Stomach (tissue), 9 donors: ENCODE results near the gene DMP1. TPM values are rescaled to one million over a fixed set of nuclear protein-coding genes. Genes with fewer than 3 reads are reported as not detected.
"Not testable (repeated sequence)": the region's sequence is repeated elsewhere in the genome, so short reads cannot be mapped to it uniquely, and the experiment has no call there.

Source experiments
- DNase-seq, 2 donors: peaks; one replicate each; pipeline versions ENCODE4 v3.0.0 to v3.0.0-alpha.2; 2013 to 2019
- H3K27ac ChIP-seq, 5 donors: fragments of 200-600 bp in 4 of 5; sonication (generic) in 4 of 5; one replicate each; pipeline ENCODE4 v1.5.1; 2013 to 2019; ENCODE audit warnings: mild to moderate bottlenecking in 1 of 5, moderate library complexity in 1 of 5
- H3K27me3 ChIP-seq, 3 donors: fragments of 200-600 bp; sonication (generic); one replicate each; pipeline ENCODE4 v1.5.1; 2017 to 2019; ENCODE audit warnings: mixed run types in 1 of 3
- H3K36me3 ChIP-seq, 4 donors: fragments of 200-600 bp; sonication (generic); 1 replicate in 3 of 4; 2 replicates in 1 of 4; pipeline ENCODE4 v1.5.1; 2016 to 2019
- H3K4me1 ChIP-seq, 4 donors: fragments of 200-600 bp; sonication (generic); one replicate each; pipeline ENCODE4 v1.5.1; 2016 to 2019
- H3K4me3 ChIP-seq, 4 donors: fragments of 200-600 bp; sonication (generic) in 3 of 4; one replicate each; pipeline ENCODE4 v1.5.1; 2016 to 2019; ENCODE audit warnings: mild to moderate bottlenecking in 1 of 4
- H3K9me3 ChIP-seq, 4 donors: fragments of 200-600 bp; sonication (generic); one replicate each; pipeline ENCODE4 v1.5.1; 2016 to 2019
- CTCF ChIP-seq, 7 experiments: fragments of 450-650 bp in 4 of 7; fragments of 200-600 bp in 3 of 7; sonication (generic) in 3 of 7; IDR thresholded peaks; one replicate each; pipeline ENCODE4 v1.5.1; 2016 to 2019; ENCODE audit warnings: antibody characterized with exemption in 7 of 7, control low read depth in 2 of 7, mild to moderate bottlenecking in 1 of 7
- EP300 ChIP-seq: sonication (generic); formaldehyde crosslinking; IDR thresholded peaks from one replicate; pipeline ENCODE4 v1.6.1; 2017; ENCODE audit warnings: antibody characterized with exemption
- POLR2A ChIP-seq, 4 donors: fragments of 450-650 bp; IDR thresholded peaks; one replicate each; pipeline ENCODE4 v1.6.1; 2016; ENCODE audit warnings: antibody characterized with exemption in 4 of 4, control low read depth in 2 of 4, mild to moderate bottlenecking in 1 of 4, moderate library complexity in 1 of 4
- POLR2AphosphoS5 ChIP-seq, 3 donors: sonication (generic); formaldehyde crosslinking; IDR thresholded peaks; one replicate each; pipeline ENCODE4 v1.6.1; 2016; ENCODE audit warnings: antibody characterized with exemption in 3 of 3
- WGBS, 5 donors: extraction: QIAGEN DNeasy Blood & Tissue Kit in 3 of 5; methylation state at CpG; one replicate each; pipeline versions ENCODE4 v1.1.5 to v1.1.7; 2013 to 2018; 5-methylcytosine and 5-hydroxymethylcytosine counted together
- intact Hi-C: fragments of 100-400 bp; cut with DNase I; formaldehyde crosslinking; loops from one replicate; pipeline ENCODE4 v1.15.1; 2023; ENCODE audit warnings: low total_unique reads
- polyA plus RNA-seq, 3 donors: library from polyadenylated mRNA; stranded (reverse); fragments of 200-250 nt; gene quantifications; one replicate each; pipeline ENCODE4 v1.2.3, GENCODE V29; 2013
- total RNA-seq, 5 donors: library from RNA; depleted of rRNA; stranded (reverse); fragments of >200 nt; gene quantifications; one replicate each; pipeline versions ENCODE4 v1.1.0 to v1.2.3, GENCODE V29; 2014 to 2016
- donor health status: healthy with polysubstance abuse.
- donor health status: Bipolar disorder and iron deficiency.
- donor health status: healthy.

Gene DMP1
- total and polyA plus RNA-seq, 8 donors, result not detected

DNA sequence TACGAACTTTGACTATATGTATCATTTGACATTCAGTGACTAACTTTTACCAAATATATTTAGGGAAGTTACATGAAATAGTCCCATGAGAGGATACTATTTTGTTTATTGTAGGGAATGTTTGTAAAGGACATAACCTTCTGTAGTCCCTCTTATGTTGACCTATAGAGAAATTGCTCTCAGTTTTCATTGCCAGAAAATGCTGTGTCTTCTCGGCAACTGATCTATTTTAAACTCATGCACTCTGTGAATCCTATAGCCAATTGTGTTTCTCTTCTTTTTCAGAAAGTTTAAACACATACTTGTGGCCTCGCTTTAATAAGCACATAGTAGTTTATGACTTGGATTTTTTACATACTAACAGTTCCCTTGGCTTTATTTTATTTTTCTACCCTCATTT, 38.2 kb downstream of the DMP1 start:
- DNase-seq, result no peak
- 58 to 85% (median 79%) methylated on average over 3 of the region's 3 CpGs for WGBS, 5 donors
- Histone ChIP-seq H3K4me3 (no peak overlapping the region), H3K4me1 (no peaks in the 10 kb centered on the region), H3K27me3 (no peaks in the 10 kb centered on the region), H3K27ac (no peak overlapping the region), H3K36me3 (no peaks in the 10 kb centered on the region), H3K9me3 (peaks cover 8 to 28% (median 25%) of the 10 kb centered on the region in 4 donors)
- TF ChIP-seq EP300 (no peak), POLR2A (IDR thresholded peaks at IDR 0.05) (no peak), CTCF (IDR thresholded peaks at IDR 0.05) (no peak), POLR2AphosphoS5 (IDR thresholded peaks at IDR 0.05) (no peak)
- intact Hi-C loops, result loop anchor here (10.0 kb wide), 1 partner anchor 146 kb away; the partner anchor contains the start of gene MEPE

- H3K4me3 ChIP-seq, H3K4me1 ChIP-seq, H3K36me3 ChIP-seq, H3K27me3 ChIP-seq, H3K27ac ChIP-seq, DNase-seq, intact Hi-C loops: not testable (repeated sequence)
- WGBS, 5 donors, result 67 to 97% (median 89%) methylated on average over 1 of the region's 1 CpG
- peaks cover 8 to 33% (median 28%) of the 10 kb centered on the region in 4 donors for H3K9me3 ChIP-seq
Observed at GRCh38 chr4:87690947-87691346, 40.9 kb downstream of the DMP1 start.

GRCh38 chr4:87692060-87692459, 42.0 kb downstream of the DMP1 start:
- H3K27me3 ChIP-seq, intact Hi-C loops, H3K36me3 ChIP-seq, DNase-seq, H3K4me1 ChIP-seq, H3K27ac ChIP-seq, H3K4me3 ChIP-seq: not testable (repeated sequence)
- H3K9me3 ChIP-seq, result peaks cover 8 to 33% (median 29%) of the 10 kb centered on the region in 4 donors
- 13 to 24% (median 20%) methylated on average over 1 of the region's 1 CpG; no CpG with 5 or more reads in 1 of the 5 donors for WGBS, 5 donors

DNA sequence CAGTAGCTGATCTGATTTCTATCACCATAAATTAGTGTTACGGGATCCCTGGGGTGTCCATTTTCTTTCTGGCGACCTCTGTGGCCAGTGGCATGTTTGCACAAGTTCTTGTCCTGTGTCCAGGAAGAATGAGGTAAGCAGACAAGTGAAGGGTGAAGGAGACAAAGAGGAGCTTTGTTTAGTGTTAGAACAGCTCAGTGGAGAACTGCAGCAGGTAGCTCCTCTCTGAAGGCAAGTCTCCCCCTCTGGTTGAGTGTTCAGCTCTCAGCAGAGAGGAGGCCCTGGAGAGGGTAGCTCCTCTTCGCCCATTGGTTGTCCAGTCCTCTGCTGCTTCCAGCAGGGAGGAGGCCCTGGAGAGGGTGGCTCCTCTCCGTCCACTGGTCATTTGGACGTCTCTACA, 47.2 kb downstream of the DMP1 start:
- intact Hi-C loops, result no loop called here
- Histone ChIP-seq H3K4me1 (no peaks in the 10 kb centered on the region), H3K27ac (no peak overlapping the region), H3K9me3 (peaks cover under 1 to 27% (median 21%) of the 10 kb centered on the region in 4 donors), H3K27me3 (no peaks in the 10 kb centered on the region), H3K36me3 (no peaks in the 10 kb centered on the region), H3K4me3 (no peak overlapping the region)
- DNase-seq, result no peak
- 80 to 86% (median 85%) methylated on average over 5 of the region's 5 CpGs for WGBS, 5 donors
- TF ChIP-seq POLR2AphosphoS5 (IDR thresholded peaks at IDR 0.05) (no peak), EP300 (no peak), CTCF (IDR thresholded peaks at IDR 0.05) (no peak), POLR2A (IDR thresholded peaks at IDR 0.05) (no peak)

GRCh38 chr4:87697945-87698344, 47.9 kb downstream of the DMP1 start:
- H3K27ac ChIP-seq, result no peak overlapping the region
- H3K9me3 ChIP-seq, result peaks cover 0 to 20% (median 15%) of the 10 kb centered on the region in 4 donors
- intact Hi-C loops, result no loop called here
- WGBS, 5 donors, result 83 to 100% (median 89%) methylated on average over 2 of the region's 2 CpGs; no CpG with 5 or more reads in 2 of the 5 donors
- no peaks in the 10 kb centered on the region for H3K4me1 ChIP-seq
- H3K4me3 ChIP-seq, result no peak overlapping the region
- DNase-seq, result no peak
- no peaks in the 10 kb centered on the region for H3K36me3 ChIP-seq
- no peaks in the 10 kb centered on the region for H3K27me3 ChIP-seq
- TF ChIP-seq CTCF (IDR thresholded peaks at IDR 0.05) (no peak), POLR2AphosphoS5 (IDR thresholded peaks at IDR 0.05) (no peak), POLR2A (IDR thresholded peaks at IDR 0.05) (no peak), EP300 (no peak)
